ENCODE results near the gene ACSS3. TPM values are rescaled to one million over a fixed set of nuclear protein-coding genes. Genes with fewer than 3 reads are reported as not detected.
"Not testable (repeated sequence)": the region's sequence is repeated elsewhere in the genome, so short reads cannot be mapped to it uniquely, and the experiment has no call there.

ACSS3 gene
- total RNA-seq, 1 donor from 2014 or later, result 23.4 TPM

DNA sequence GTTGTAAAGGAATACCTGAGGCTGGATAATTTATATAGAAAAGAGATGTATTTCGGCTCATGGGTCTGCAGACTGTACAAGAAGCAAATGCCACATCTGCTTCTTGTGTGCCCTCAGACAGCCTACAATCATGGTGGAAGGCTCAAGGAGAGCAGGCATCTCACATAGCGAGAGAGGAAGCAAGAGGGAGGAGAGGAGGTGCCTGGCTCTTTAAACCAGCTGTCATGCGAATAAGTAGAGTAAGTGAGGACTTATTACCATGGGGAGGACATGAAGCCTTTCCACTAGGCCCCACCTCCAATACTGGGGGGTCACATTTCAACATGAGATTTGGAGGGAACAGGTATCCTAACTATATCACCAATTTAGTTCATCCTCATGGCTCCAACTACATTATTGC is 118.7 kb downstream of the ACSS3 start:
- Mint-ChIP-seq H3K27me3 (ENCODE audit: low read depth) (no peaks in the 10 kb centered on the region), H3K4me1 (no peaks in the 10 kb centered on the region), H3K4me3 (no peak overlapping the region), H3K27ac (no peak overlapping the region), H3K36me3 (peaks cover 6% of the 10 kb centered on the region), H3K9me3 (no peaks in the 10 kb centered on the region)
- no peak for DNase-seq (ENCODE audit: low spot score in 2 of 2, unreplicated experiment in 2 of 2)
- TF ChIP-seq, protein P1, sequence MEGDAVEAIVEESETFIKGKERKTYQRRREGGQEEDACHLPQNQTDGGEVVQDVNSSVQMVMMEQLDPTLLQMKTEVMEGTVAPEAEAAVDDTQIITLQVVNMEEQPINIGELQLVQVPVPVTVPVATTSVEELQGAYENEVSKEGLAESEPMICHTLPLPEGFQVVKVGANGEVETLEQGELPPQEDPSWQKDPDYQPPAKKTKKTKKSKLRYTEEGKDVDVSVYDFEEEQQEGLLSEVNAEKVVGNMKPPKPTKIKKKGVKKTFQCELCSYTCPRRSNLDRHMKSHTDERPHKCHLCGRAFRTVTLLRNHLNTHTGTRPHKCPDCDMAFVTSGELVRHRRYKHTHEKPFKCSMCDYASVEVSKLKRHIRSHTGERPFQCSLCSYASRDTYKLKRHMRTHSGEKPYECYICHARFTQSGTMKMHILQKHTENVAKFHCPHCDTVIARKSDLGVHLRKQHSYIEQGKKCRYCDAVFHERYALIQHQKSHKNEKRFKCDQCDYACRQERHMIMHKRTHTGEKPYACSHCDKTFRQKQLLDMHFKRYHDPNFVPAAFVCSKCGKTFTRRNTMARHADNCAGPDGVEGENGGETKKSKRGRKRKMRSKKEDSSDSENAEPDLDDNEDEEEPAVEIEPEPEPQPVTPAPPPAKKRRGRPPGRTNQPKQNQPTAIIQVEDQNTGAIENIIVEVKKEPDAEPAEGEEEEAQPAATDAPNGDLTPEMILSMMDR (IDR thresholded peaks at IDR 0.05; ENCODE audit: unreplicated experiment), result no peak

DNA sequence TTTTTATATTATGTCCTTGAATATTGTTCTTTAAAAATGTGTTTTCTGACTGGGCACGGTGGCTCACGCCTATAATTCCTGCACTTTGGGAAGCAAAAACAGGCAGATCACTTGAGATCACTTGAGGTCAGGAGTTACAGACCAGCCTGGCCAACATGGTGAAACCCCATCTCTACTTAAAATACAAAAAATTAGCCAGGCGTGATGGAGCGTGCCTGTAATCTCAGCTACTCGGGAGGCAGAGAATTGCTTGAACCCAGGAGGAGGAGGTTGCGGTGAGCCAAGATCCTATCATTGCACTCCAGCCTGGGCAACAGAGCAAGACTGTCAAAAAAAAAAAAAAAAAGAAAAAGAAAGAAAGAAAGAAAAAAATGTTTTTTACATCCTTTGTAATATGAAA is 122.7 kb downstream of the ACSS3 start:
- H3K4me3 Mint-ChIP-seq; H3K36me3 Mint-ChIP-seq; H3K27ac Mint-ChIP-seq; H3K4me1 Mint-ChIP-seq; H3K27me3 Mint-ChIP-seq (ENCODE audit: low read depth); H3K9me3 Mint-ChIP-seq; DNase-seq (ENCODE audit: low spot score in 2 of 2, unreplicated experiment in 2 of 2): not testable (repeated sequence)

DNA sequence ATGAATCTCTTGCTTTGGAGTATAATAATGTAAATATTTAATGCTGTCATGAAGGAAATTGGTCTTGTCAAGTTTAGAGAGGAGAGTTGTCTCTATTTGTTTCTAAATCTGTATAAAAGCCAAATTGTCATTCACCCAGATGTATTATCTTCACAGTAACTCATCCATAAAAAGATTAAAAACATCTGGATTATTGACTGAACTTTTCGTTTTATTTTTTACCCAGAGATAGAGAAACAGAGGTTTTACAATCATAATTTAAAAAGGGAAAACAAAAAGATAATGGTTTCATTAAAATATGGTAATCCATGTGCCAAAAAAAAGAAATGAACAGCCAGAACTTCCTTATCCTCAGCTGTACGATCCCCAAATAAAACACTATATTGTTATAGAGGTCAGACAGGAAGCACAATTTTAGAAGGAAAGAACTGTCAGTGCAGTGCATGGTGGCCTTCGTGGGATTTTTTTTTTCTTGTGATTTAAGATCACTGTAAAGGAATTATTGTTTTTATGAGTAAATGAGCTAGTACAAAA is 125.9 kb downstream of the ACSS3 start:
- Mint-ChIP-seq H3K9me3 (no peaks in the 10 kb centered on the region), H3K4me3 (no peak overlapping the region), H3K36me3 (peaks cover 6% of the 10 kb centered on the region), H3K27me3 (ENCODE audit: low read depth) (no peaks in the 10 kb centered on the region), H3K27ac (no peak overlapping the region), H3K4me1 (peaks cover 38% of the 10 kb centered on the region)
- TF ChIP-seq, protein P1 (IDR thresholded peaks at IDR 0.05; ENCODE audit: unreplicated experiment), result no peak
- no peak for DNase-seq (ENCODE audit: low spot score in 2 of 2, unreplicated experiment in 2 of 2)

DNA sequence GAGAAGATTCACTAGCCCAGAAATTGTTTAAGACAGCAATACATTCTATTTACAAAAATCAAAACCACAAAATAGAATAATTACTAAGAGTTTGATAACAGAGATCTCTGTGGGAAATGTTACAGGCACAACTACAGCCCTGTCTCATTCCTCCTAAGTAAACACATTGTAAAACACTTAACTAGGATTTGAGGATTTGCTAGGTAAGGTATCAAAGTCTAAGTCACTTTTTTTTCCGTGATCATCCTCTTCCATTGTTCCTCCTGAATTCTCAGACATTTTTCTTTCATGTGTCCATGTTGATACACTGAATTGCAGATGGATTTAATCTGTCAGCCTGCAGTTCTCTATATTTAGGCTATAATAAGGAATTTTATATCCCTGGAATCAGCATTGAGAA is 127.5 kb downstream of the ACSS3 start:
- DNase-seq (ENCODE audit: low spot score in 2 of 2, unreplicated experiment in 2 of 2), result no peak
- Mint-ChIP-seq H3K4me3 (no peak overlapping the region), H3K36me3 (peaks cover 4% of the 10 kb centered on the region), H3K27me3 (ENCODE audit: low read depth) (no peaks in the 10 kb centered on the region), H3K4me1 (peaks cover 55% of the 10 kb centered on the region), H3K27ac (no peak overlapping the region), H3K9me3 (no peaks in the 10 kb centered on the region)
- TF ChIP-seq, protein P1 (IDR thresholded peaks at IDR 0.05; ENCODE audit: unreplicated experiment), result no peak

DNA sequence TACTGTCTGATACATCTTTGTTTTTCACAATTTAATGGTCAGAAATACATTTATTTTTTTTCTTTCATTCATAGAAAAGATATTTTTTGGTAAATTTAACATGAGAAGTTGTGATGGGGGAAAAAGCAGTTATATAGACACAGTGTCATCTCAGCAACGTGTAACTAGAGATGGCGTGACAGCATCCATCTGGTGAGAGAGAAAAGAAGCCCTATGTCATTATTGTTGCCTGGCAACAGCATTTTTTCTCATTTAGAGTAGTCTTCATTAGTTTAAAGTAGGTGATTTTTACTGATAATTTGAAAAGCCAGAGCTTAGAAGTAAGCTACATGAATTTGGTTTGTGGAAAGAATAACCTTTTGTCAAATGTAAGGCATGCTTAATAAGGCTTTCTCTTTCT is 128.6 kb downstream of the ACSS3 start:
- Mint-ChIP-seq H3K27me3 (ENCODE audit: low read depth) (no peaks in the 10 kb centered on the region), H3K4me3 (no peak overlapping the region), H3K4me1 (peaks cover 55% of the 10 kb centered on the region), H3K9me3 (no peaks in the 10 kb centered on the region), H3K36me3 (peaks cover 3% of the 10 kb centered on the region), H3K27ac (no peak overlapping the region)
- TF ChIP-seq, protein P1 (IDR thresholded peaks at IDR 0.05; ENCODE audit: unreplicated experiment), result no peak
- no peak for DNase-seq (ENCODE audit: low spot score in 2 of 2, unreplicated experiment in 2 of 2)

DNA sequence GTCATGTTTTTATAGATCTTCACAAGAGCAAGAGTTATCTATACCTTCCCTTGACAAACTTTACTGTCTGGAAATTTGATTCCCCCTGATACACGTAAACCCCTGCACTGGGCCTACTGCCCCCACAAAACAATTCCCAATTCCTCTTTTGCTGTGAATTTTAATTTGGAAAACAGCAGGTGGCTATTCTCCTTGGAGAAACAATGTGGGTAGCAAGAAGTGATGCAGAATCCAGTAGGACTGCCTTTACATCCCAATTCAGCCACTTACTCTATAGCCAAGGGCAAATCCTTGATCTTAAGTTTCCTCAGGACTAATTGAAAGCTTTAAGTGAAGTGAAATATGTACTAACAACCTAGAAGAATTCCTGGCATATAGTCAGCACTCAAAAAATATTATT is 129.3 kb downstream of the ACSS3 start:
- DNase-seq (ENCODE audit: low spot score in 2 of 2, unreplicated experiment in 2 of 2), result no peak
- Mint-ChIP-seq H3K4me1 (peaks cover 55% of the 10 kb centered on the region), H3K27me3 (ENCODE audit: low read depth) (no peaks in the 10 kb centered on the region), H3K27ac (no peak overlapping the region), H3K4me3 (no peak overlapping the region), H3K9me3 (no peaks in the 10 kb centered on the region), H3K36me3 (no peaks in the 10 kb centered on the region)
- TF ChIP-seq, protein P1 (IDR thresholded peaks at IDR 0.05; ENCODE audit: unreplicated experiment), result no peak

Measured in mesothelial cell of epicardium (in vitro differentiated cells).